GM10266 (cell line): ENCODE measurements around the gene EXD3.

Experiments
- DNase-seq: peaks from one replicate; pipeline ENCODE4 v3.0.0; 2012; ENCODE audit errors: extremely low spot score
- CTCF ChIP-seq: IDR thresholded peaks from 2 replicates; pipeline ENCODE4 v1.5.1; 2012; ENCODE audit warnings: mild to moderate bottlenecking, low read depth; ENCODE audit not compliant: control insufficient read depth, insufficient read depth; ENCODE audit errors: missing control alignments

EXD3 gene

GRCh38 chr9:137279741-137280473 is 143.1 kb downstream of the EXD3 start:
- TF ChIP-seq CTCF = no peak
- DNase-seq = no peak

GRCh38 chr9:137278721-137279711 is 143.9 kb downstream of the EXD3 start:
- no peak for TF ChIP-seq CTCF
- DNase-seq = no peak

GRCh38 chr9:137278061-137278701 is 144.8 kb downstream of the EXD3 start:
- TF ChIP-seq CTCF = no peak
- DNase-seq = no peak

GRCh38 chr9:137277329-137278041 is 145.5 kb downstream of the EXD3 start, which contains the start of gene TOR4A:
TOR4A (plus strand) TSS chr9:137277726; CDS start chr9:137278690, 964 bp downstream.
- peak; percentile 96 for DNase-seq
- peak; percentile 47 for TF ChIP-seq CTCF

GRCh38 chr9:137276473-137277328 is 146.3 kb downstream of the EXD3 start:
- no peak for TF ChIP-seq CTCF
- DNase-seq = no peak

GRCh38 chr9:137275588-137276472 is 147.1 kb downstream of the EXD3 start:
- DNase-seq = no peak
- no peak for TF ChIP-seq CTCF
